ENCODE results near the gene TTC21A. TPM values are rescaled to one million over a fixed set of nuclear protein-coding genes. Genes with fewer than 3 reads are reported as not detected.

TTC21A gene
- total RNA-seq, 1 experiment from 2014 or later = 1.7 TPM

DNA sequence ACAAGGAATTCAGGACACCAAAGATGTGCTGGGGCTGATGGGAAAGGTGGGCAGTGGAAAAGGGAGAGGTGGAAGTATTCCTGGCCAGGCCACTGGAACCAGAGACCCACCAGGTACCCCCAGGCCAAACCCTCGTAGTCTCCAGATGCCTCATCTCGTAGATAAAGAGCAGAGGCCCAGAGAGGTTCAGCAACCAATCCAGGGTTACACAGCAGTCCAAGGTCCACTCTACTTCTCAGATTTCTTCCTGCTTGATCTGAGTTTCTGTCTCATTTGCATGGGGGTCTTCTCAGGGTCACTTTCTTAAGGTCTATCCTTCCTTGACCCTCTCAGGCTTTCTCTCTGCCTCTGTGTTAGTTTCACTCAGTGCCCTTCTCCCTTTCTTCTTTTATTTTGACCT is 5.1 kb downstream of the TTC21A start:
- H4K91ac ChIP-seq (ENCODE audit: insufficient read length, low read depth, low read length) = no peak overlapping the region
- H4K5ac ChIP-seq (ENCODE audit: insufficient read length, low read depth, low read length) = no peak overlapping the region
- no peak overlapping the region for H3K14ac ChIP-seq (ENCODE audit: insufficient read depth, low read length)
- H3K4me1 Mint-ChIP-seq = peaks cover 7 to 10% of the 10 kb centered on the region in 2 experiments
- peaks cover 7% of the 10 kb centered on the region for H3K23me2 ChIP-seq (ENCODE audit: insufficient read length, low read depth, low read length, poor library complexity, severe bottlenecking)
- H3K27me3 Mint-ChIP-seq (ENCODE audit: low read depth) = peaks cover 15% of the 10 kb centered on the region
- H2BK12ac ChIP-seq (ENCODE audit: insufficient read length, low read depth, low read length) = no peak overlapping the region
- H3K27ac Mint-ChIP-seq = no peak overlapping the region
- H3K18ac ChIP-seq (ENCODE audit: insufficient read length, low read depth, low read length) = no peak overlapping the region
- TF ChIP-seq, protein P1, sequence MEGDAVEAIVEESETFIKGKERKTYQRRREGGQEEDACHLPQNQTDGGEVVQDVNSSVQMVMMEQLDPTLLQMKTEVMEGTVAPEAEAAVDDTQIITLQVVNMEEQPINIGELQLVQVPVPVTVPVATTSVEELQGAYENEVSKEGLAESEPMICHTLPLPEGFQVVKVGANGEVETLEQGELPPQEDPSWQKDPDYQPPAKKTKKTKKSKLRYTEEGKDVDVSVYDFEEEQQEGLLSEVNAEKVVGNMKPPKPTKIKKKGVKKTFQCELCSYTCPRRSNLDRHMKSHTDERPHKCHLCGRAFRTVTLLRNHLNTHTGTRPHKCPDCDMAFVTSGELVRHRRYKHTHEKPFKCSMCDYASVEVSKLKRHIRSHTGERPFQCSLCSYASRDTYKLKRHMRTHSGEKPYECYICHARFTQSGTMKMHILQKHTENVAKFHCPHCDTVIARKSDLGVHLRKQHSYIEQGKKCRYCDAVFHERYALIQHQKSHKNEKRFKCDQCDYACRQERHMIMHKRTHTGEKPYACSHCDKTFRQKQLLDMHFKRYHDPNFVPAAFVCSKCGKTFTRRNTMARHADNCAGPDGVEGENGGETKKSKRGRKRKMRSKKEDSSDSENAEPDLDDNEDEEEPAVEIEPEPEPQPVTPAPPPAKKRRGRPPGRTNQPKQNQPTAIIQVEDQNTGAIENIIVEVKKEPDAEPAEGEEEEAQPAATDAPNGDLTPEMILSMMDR (conservative IDR thresholded peaks at IDR 0.05) = no peak
- H2BK15ac ChIP-seq (ENCODE audit: low read depth, low read length) = no peak overlapping the region
- no peak overlapping the region for H3K56ac ChIP-seq (ENCODE audit: insufficient read length, low read depth, low read length)
- H3K4me2 ChIP-seq (ENCODE audit: insufficient read depth, insufficient read length, low read length) = no peak overlapping the region
- H4K20me1 ChIP-seq (ENCODE audit: control insufficient read depth, insufficient read depth, insufficient read length) = no peaks in the 10 kb centered on the region
- no peak overlapping the region for H3K23ac ChIP-seq (ENCODE audit: insufficient read length, low read depth, low read length)
- H3K36me3 Mint-ChIP-seq (ENCODE audit: insufficient read depth in 1 of 3, low read depth in 3 of 3) = no peaks in the 10 kb centered on the region
- no peak overlapping the region for H3K4me3 Mint-ChIP-seq
- no peaks in the 10 kb centered on the region for H3K79me2 ChIP-seq (ENCODE audit: insufficient read depth, low read length)
- H2BK20ac ChIP-seq (ENCODE audit: low read depth, low read length, poor library complexity, severe bottlenecking) = no peak overlapping the region
- H2AK5ac ChIP-seq (ENCODE audit: insufficient read length, low read length) = no peak overlapping the region
- no peaks in the 10 kb centered on the region for H3K9me3 ChIP-seq (ENCODE audit: control insufficient read depth, low read depth, low read length)
- no peak overlapping the region for H3K27ac ChIP-seq (ENCODE audit: insufficient read length, low read depth, low read length)
- H3K79me1 ChIP-seq (ENCODE audit: insufficient read depth, low read depth, low read length, poor library complexity, severe bottlenecking) = no peaks in the 10 kb centered on the region
- no peak overlapping the region for H4K8ac ChIP-seq (replicated peaks; ENCODE audit: insufficient read length, low read depth, low read length)
- WGBS (ENCODE audit: extremely low coverage, insufficient read length, low lambda C conversion rate) = no CpG with 5 or more reads among the region's 2 CpGs
- no peak overlapping the region for H3T11ph ChIP-seq (ENCODE audit: low read length)
- H2BK120ac ChIP-seq (ENCODE audit: low read depth, low read length, poor library complexity, severe bottlenecking) = no peak overlapping the region
- no peak for DNase-seq
- 0 out of 2 replicates have a peak, but pooled peaks cover 4% of the 10 kb centered on the region for H3K27me3 ChIP-seq (ENCODE audit: insufficient read depth, low read length)
- no peaks in the 10 kb centered on the region for H3K4me1 ChIP-seq (ENCODE audit: insufficient read depth, low read length)
- H3K4ac ChIP-seq (ENCODE audit: low read depth, low read length) = no peak overlapping the region
- no peaks in the 10 kb centered on the region for H3K9me3 Mint-ChIP-seq
- H2BK5ac ChIP-seq (ENCODE audit: insufficient read length, low read length) = no peak overlapping the region
- H3K9ac ChIP-seq (ENCODE audit: extremely low read depth, insufficient read length, low read length) = no peak overlapping the region
- H2AFZ ChIP-seq (ENCODE audit: low read length) = no peak overlapping the region
